HuH-7 (cell line): Measurements from ENCODE around the gene GFRAL.

Source experiments
- DNase-seq: peaks from one replicate; pipeline ENCODE4 v3.0.0; 2011; ENCODE audit warnings: low spot score

The GFRAL gene

GRCh38 chr6:55433446-55434130 lies 106.3 kb downstream of the GFRAL start:
- DNase-seq, result no peak

- DNase-seq, result no peak
Observed at GRCh38 chr6:55437141-55437540, 109.9 kb downstream of the GFRAL start.

GRCh38 chr6:55438203-55438602 lies 110.9 kb downstream of the GFRAL start:
- no peak for DNase-seq

GRCh38 chr6:55443238-55444134 lies 116.2 kb downstream of the GFRAL start:
- DNase-seq, result no peak

- peak; percentile 2 for DNase-seq
Observed at GRCh38 chr6:55445648-55446204, 118.5 kb downstream of the GFRAL start.

GRCh38 chr6:55447891-55448290 lies 120.6 kb downstream of the GFRAL start:
- no peak for DNase-seq

- DNase-seq, result no peak
Observed at GRCh38 chr6:55448451-55448850, 121.2 kb downstream of the GFRAL start.

- no peak for DNase-seq
Observed at GRCh38 chr6:55449225-55449624, 122.0 kb downstream of the GFRAL start.

- no peak for DNase-seq
Observed at GRCh38 chr6:55450005-55450404, 122.7 kb downstream of the GFRAL start.
